ENCODE data around the gene SBNO2. TPM values are rescaled to one million over a fixed set of nuclear protein-coding genes. Genes with fewer than 3 reads are reported as not detected.

The SBNO2 gene
- total and polyA plus RNA-seq, 9 of the 15 experiments (the other 6 are each of a cell fraction or from before 2014, with no cell fraction given), result 0.01 to 46.2 (median 6.7) TPM

DNA sequence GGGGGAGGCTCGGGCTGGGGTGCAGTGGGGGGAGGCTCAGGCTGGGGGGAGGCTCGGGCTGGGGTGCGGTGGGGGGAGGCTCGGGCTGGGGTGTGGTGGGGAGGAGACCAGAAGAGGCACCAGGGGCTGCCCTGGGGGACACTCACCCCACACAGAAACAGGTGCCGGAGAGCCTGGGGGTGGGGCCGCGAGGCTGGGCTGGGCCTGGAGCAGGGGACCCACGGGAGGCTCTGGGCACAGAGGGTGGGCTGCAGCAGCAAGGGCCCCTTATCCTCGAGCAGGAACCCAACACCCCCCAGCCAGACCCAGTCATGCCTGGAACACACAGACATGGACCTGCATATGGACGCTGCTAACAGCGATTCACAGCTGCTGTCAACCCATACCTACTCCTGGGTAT lies 35.9 kb downstream of the SBNO2 start (continued):
- TF ChIP-seq, protein P1, sequence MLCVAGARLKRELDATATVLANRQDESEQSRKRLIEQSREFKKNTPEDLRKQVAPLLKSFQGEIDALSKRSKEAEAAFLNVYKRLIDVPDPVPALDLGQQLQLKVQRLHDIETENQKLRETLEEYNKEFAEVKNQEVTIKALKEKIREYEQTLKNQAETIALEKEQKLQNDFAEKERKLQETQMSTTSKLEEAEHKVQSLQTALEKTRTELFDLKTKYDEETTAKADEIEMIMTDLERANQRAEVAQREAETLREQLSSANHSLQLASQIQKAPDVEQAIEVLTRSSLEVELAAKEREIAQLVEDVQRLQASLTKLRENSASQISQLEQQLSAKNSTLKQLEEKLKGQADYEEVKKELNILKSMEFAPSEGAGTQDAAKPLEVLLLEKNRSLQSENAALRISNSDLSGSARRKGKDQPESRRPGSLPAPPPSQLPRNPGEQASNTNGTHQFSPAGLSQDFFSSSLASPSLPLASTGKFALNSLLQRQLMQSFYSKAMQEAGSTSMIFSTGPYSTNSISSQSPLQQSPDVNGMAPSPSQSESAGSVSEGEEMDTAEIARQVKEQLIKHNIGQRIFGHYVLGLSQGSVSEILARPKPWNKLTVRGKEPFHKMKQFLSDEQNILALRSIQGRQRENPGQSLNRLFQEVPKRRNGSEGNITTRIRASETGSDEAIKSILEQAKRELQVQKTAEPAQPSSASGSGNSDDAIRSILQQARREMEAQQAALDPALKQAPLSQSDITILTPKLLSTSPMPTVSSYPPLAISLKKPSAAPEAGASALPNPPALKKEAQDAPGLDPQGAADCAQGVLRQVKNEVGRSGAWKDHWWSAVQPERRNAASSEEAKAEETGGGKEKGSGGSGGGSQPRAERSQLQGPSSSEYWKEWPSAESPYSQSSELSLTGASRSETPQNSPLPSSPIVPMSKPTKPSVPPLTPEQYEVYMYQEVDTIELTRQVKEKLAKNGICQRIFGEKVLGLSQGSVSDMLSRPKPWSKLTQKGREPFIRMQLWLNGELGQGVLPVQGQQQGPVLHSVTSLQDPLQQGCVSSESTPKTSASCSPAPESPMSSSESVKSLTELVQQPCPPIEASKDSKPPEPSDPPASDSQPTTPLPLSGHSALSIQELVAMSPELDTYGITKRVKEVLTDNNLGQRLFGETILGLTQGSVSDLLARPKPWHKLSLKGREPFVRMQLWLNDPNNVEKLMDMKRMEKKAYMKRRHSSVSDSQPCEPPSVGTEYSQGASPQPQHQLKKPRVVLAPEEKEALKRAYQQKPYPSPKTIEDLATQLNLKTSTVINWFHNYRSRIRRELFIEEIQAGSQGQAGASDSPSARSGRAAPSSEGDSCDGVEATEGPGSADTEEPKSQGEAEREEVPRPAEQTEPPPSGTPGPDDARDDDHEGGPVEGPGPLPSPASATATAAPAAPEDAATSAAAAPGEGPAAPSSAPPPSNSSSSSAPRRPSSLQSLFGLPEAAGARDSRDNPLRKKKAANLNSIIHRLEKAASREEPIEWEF (CRISPR knock-in tag; IDR thresholded peaks at IDR 0.05), result no peak
- TF ChIP-seq ZNF324 (CRISPR knock-in tag; IDR thresholded peaks at IDR 0.05) (no peak), ETS2 (tag; IDR thresholded peaks at IDR 0.05; ENCODE audit: borderline replicate concordance, poor library complexity, severe bottlenecking) (no peak), ZNF589 (CRISPR knock-in tag; IDR thresholded peaks at IDR 0.05; ENCODE audit: low read depth) (no peak), DNMT1 (IDR thresholded peaks at IDR 0.05) (no peak), CCAR2 (IDR thresholded peaks at IDR 0.05; ENCODE audit: low read depth, low read length) (no peak), STAG1 (CRISPR knock-in tag; IDR thresholded peaks at IDR 0.05; ENCODE audit: borderline replicate concordance) (no peak), U2AF2 (optimal IDR thresholded peaks at IDR 0.05; ENCODE audit: low read depth, low read length) (no peak), HDAC8 (tag; IDR thresholded peaks at IDR 0.05) (no peak)
